Uterus (tissue), 2 donors: Measurements from ENCODE around the gene ACBD6.

Source experiments
- POLR2A ChIP-seq, 2 donors: fragments of 450-650 bp; IDR thresholded peaks; one replicate each; pipeline ENCODE4 v1.6.1; 2016; ENCODE audit warnings: antibody characterized with exemption in 2 of 2, mild to moderate bottlenecking in 1 of 2, moderate library complexity in 1 of 2
- TF ChIP-seq, protein P1 (sequence below), 4 experiments: fragments of 200-600 bp in 2 of 4; fragments of 450-650 bp in 2 of 4; sonication (generic) in 2 of 4; IDR thresholded peaks; one replicate each; pipeline ENCODE4 v1.5.1; 2016 to 2019; ENCODE audit warnings: antibody characterized with exemption in 4 of 4, mild to moderate bottlenecking in 2 of 4, moderate library complexity in 1 of 4

DNA sequence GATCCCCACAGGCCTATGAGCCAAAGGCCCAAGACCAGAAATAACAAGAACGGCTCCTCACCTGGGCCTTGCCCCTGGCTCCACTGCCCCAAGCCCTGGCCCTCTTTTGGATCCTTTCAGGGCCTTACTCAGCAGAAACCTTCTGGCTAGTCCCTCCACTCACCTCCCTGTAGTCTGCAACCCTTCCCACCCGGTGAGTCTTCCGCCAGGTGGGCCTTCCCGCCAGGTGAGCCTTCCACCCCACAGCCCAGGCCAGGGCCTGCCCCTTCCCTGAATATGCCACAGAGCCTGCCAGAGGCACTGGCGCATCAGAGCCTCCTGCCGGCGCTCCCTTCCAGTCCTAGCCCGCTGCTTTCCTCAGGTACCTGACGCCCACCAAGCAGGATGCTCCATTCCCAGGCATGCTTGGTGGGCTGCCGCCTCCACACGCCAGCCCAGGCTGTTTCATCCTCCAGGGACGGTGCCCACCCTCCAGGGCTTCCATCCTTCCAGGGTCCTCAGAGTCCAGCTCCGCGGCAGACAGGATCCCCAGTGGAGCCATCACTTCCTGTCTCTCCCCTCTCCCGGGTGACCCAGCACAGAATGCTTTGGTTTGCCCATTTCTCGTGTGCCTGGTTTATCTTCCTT, 251.4 kb downstream of the ACBD6 start:
- TF ChIP-seq, protein P1, sequence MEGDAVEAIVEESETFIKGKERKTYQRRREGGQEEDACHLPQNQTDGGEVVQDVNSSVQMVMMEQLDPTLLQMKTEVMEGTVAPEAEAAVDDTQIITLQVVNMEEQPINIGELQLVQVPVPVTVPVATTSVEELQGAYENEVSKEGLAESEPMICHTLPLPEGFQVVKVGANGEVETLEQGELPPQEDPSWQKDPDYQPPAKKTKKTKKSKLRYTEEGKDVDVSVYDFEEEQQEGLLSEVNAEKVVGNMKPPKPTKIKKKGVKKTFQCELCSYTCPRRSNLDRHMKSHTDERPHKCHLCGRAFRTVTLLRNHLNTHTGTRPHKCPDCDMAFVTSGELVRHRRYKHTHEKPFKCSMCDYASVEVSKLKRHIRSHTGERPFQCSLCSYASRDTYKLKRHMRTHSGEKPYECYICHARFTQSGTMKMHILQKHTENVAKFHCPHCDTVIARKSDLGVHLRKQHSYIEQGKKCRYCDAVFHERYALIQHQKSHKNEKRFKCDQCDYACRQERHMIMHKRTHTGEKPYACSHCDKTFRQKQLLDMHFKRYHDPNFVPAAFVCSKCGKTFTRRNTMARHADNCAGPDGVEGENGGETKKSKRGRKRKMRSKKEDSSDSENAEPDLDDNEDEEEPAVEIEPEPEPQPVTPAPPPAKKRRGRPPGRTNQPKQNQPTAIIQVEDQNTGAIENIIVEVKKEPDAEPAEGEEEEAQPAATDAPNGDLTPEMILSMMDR (IDR thresholded peaks at IDR 0.05), result no peak
- no peak for TF ChIP-seq POLR2A (IDR thresholded peaks at IDR 0.05)
